ENCODE data around the gene SEC22C. TPM values are rescaled to one million over a fixed set of nuclear protein-coding genes. Genes with fewer than 3 reads are reported as not detected.

The SEC22C gene
- total RNA-seq, 5 donors from 2014 or later (not counting 1 experiment from before 2014, with no cell fraction given), result 50.1 to 71.2 (median 53.6) TPM

- no peak for DNase-seq
- peaks cover 53 to 83% of the 10 kb centered on the region in 2 experiments for H3K4me1 ChIP-seq (ENCODE audit: control insufficient read depth in 1 of 2, extremely low read depth in 1 of 2, insufficient read depth in 2 of 2, low read length in 2 of 2)
- Mint-ChIP-seq H3K27ac (peak overlapping the region; percentile 84 to 93), H3K9me3 (no peaks in the 10 kb centered on the region), H3K4me1 (peaks cover 84 to 89% (median 88%) of the 10 kb centered on the region in 3 donors), H3K27me3 (no peaks in the 10 kb centered on the region), H3K36me3 (peaks cover 28% of the 10 kb centered on the region), H3K4me3 (peak overlapping the region in 1 of 3 donors; percentile 58)
- H3K9me3 ChIP-seq, result no peaks in the 10 kb centered on the region
- H3K27me3 ChIP-seq (replicated peaks in 1 of 2; ENCODE audit: control insufficient read depth in 2 of 2, extremely low read depth in 1 of 2, insufficient read depth in 2 of 2, low read length in 1 of 2), result no peaks in the 10 kb centered on the region
- ChIA-PET CTCF (no interaction called here), POLR2A (no interaction called here)
- H3K36me3 ChIP-seq (ENCODE audit: control insufficient read depth in 2 of 2, extremely low read depth in 1 of 2, insufficient read depth in 1 of 2, low read length in 1 of 2), result peaks cover 0 to 7% of the 10 kb centered on the region in 2 donors
- no peak for ATAC-seq (replicated peaks in 1 of 4)
- no peak overlapping the region for H3K27ac ChIP-seq (ENCODE audit: low read length)
- WGBS (ENCODE audit: insufficient coverage), result 92% methylated on average over 2 of the region's 6 CpGs
- no peak overlapping the region for H3K4me3 ChIP-seq (ENCODE audit: control insufficient read depth in 1 of 2, extremely low read depth in 1 of 2, low read length in 1 of 2)
These were observed 50.3 kb downstream of the SEC22C start for GRCh38 chr3:42531470-42531869.

- Histone ChIP-seq H3K4me3 (ENCODE audit: control insufficient read depth in 1 of 2, extremely low read depth in 1 of 2, low read length in 1 of 2) (no peak overlapping the region), H3K27me3 (replicated peaks in 1 of 2; ENCODE audit: control insufficient read depth in 2 of 2, extremely low read depth in 1 of 2, insufficient read depth in 2 of 2, low read length in 1 of 2) (no peaks in the 10 kb centered on the region), H3K4me1 (ENCODE audit: control insufficient read depth in 1 of 2, extremely low read depth in 1 of 2, insufficient read depth in 2 of 2, low read length in 2 of 2) (peaks cover 59 to 89% of the 10 kb centered on the region in 2 experiments), H3K9me3 (no peaks in the 10 kb centered on the region), H3K27ac (ENCODE audit: low read length) (peak overlapping the region; percentile 72), H3K36me3 (ENCODE audit: control insufficient read depth in 2 of 2, extremely low read depth in 1 of 2, insufficient read depth in 1 of 2, low read length in 1 of 2) (peaks cover 0 to 7% of the 10 kb centered on the region in 2 donors)
- ChIA-PET CTCF (no interaction called here), POLR2A (no interaction called here)
- Mint-ChIP-seq H3K27ac (peak overlapping the region; percentile 93), H3K9me3 (no peaks in the 10 kb centered on the region), H3K27me3 (no peaks in the 10 kb centered on the region), H3K4me3 (peak overlapping the region; percentile 10 to 58 (median 11)), H3K36me3 (peaks cover 28% of the 10 kb centered on the region), H3K4me1 (peaks cover 91 to 95% (median 92%) of the 10 kb centered on the region in 3 donors)
- no peak for ATAC-seq (replicated peaks in 1 of 4)
- no peak for DNase-seq
These were observed 51.7 kb downstream of the SEC22C start for GRCh38 chr3:42530073-42530472.

GRCh38 chr3:42529468-42529867 lies 52.3 kb downstream of the SEC22C start:
- ChIA-PET POLR2A (no interaction called here), CTCF (interaction anchor here (0.6 to 0.7 kb wide), 4 partner anchors 17 to 1338 kb away, joined by 3 to 8 read pairs (median 4); no protein-coding TSS in a partner anchor)
- Histone ChIP-seq H3K4me3 (ENCODE audit: control insufficient read depth in 1 of 2, extremely low read depth in 1 of 2, low read length in 1 of 2) (peak overlapping the region; percentile 12 to 36), H3K27ac (ENCODE audit: low read length) (peak overlapping the region; percentile 72), H3K4me1 (ENCODE audit: control insufficient read depth in 1 of 2, extremely low read depth in 1 of 2, insufficient read depth in 2 of 2, low read length in 2 of 2) (peaks cover 59 to 91% of the 10 kb centered on the region in 2 experiments), H3K9me3 (no peaks in the 10 kb centered on the region), H3K27me3 (replicated peaks in 1 of 2; ENCODE audit: control insufficient read depth in 2 of 2, extremely low read depth in 1 of 2, insufficient read depth in 2 of 2, low read length in 1 of 2) (no peaks in the 10 kb centered on the region), H3K36me3 (ENCODE audit: control insufficient read depth in 2 of 2, extremely low read depth in 1 of 2, insufficient read depth in 1 of 2, low read length in 1 of 2) (peaks cover 0 to 7% of the 10 kb centered on the region in 2 donors)
- no peaks in the 10 kb centered on the region for H3K27me3 Mint-ChIP-seq
- ATAC-seq (replicated peaks in 1 of 4) (peak; percentile 35 to 73 (median 58)), DNase-seq (peak in 19 of 35 experiments; percentile 7 to 44 (median 17))
- peaks cover 85 to 94% (median 94%) of the 10 kb centered on the region in 3 donors for H3K4me1 Mint-ChIP-seq
- peaks cover 31% of the 10 kb centered on the region for H3K36me3 Mint-ChIP-seq
- peak overlapping the region; percentile 93 for H3K27ac Mint-ChIP-seq
- H3K9me3 Mint-ChIP-seq, result no peaks in the 10 kb centered on the region
- H3K4me3 Mint-ChIP-seq, result peak overlapping the region; percentile 10 to 58 (median 34)
- 17% methylated on average over 1 of the region's 2 CpGs for WGBS (ENCODE audit: insufficient coverage)

DNA sequence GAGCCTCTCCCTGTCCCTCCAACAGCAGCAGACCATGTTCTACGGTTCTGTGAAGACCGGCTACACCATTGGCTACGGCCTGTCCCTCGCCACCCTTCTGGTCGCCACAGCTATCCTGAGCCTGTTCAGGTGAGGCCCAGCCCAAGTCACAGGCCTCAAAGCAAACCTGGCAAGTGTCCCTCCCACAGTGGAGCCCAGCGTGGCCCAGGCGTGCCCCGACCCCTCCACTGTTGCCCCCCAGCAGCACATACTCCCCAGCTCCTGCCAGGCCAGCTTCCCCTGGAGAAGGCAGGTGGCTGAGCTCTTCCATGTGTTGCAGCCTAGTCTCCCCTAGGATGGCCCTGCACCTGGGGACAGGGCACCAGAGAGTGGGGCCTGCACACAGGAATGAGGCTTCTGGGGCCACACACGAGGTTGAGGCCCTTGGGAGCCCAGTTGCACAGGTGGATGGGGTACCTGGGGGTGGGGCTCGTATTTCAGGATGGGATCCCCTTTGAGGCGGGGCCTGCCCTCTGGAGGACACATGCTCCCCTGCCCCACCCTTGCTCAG lies 54.3 kb downstream of the SEC22C start:
- ATAC-seq (replicated peaks in 1 of 4), result peak in 1 of 4 experiments; percentile 1
- H3K27ac ChIP-seq (ENCODE audit: low read length), result peak overlapping the region; percentile 59

GRCh38 chr3:42526616-42527367 lies 55.0 kb downstream of the SEC22C start:
- ChIA-PET POLR2A (no interaction called here), CTCF (interaction anchor here (0.6 to 1.2 kb wide), 5 partner anchors 8 to 25 kb away, joined by 3 to 15 read pairs (median 4); partner anchors contain the start of gene VIPR1 (in 2 of the 2))
- no peaks in the 10 kb centered on the region for H3K27me3 Mint-ChIP-seq
- peaks cover 51 to 72% of the 10 kb centered on the region in 2 experiments for H3K4me1 ChIP-seq (ENCODE audit: control insufficient read depth in 1 of 2, extremely low read depth in 1 of 2, insufficient read depth in 2 of 2, low read length in 2 of 2)
- H3K9me3 ChIP-seq, result no peaks in the 10 kb centered on the region
- H3K36me3 Mint-ChIP-seq, result peaks cover 31% of the 10 kb centered on the region
- H3K9me3 Mint-ChIP-seq, result no peaks in the 10 kb centered on the region
- H3K36me3 ChIP-seq (ENCODE audit: control insufficient read depth in 2 of 2, extremely low read depth in 1 of 2, insufficient read depth in 1 of 2, low read length in 1 of 2), result peaks cover 7 to 8% of the 10 kb centered on the region in 2 donors
- H3K4me3 ChIP-seq (ENCODE audit: control insufficient read depth in 1 of 2, extremely low read depth in 1 of 2, low read length in 1 of 2), result no peak overlapping the region
- WGBS (ENCODE audit: insufficient coverage), result 35% methylated on average over 6 of the region's 15 CpGs
- H3K4me3 Mint-ChIP-seq, result peak overlapping the region; percentile 1 to 58 (median 41)
- DNase-seq, result peak in 33 of 35 experiments; percentile 14 to 61 (median 38)
- no peaks in the 10 kb centered on the region for H3K27me3 ChIP-seq (replicated peaks in 1 of 2; ENCODE audit: control insufficient read depth in 2 of 2, extremely low read depth in 1 of 2, insufficient read depth in 2 of 2, low read length in 1 of 2)
- peak overlapping the region; percentile 59 for H3K27ac ChIP-seq (ENCODE audit: low read length)
- ATAC-seq (replicated peaks in 1 of 4), result peak; percentile 77 to 87 (median 80)
- H3K4me1 Mint-ChIP-seq, result peaks cover 63 to 79% (median 68%) of the 10 kb centered on the region in 3 donors
- H3K27ac Mint-ChIP-seq, result peak overlapping the region; percentile 94 to 97

More for the DNA sequence above, 54.3 kb downstream of the SEC22C start:
- H3K4me3 ChIP-seq (ENCODE audit: control insufficient read depth in 1 of 2, extremely low read depth in 1 of 2, low read length in 1 of 2), result no peak overlapping the region
- H3K27me3 ChIP-seq (replicated peaks in 1 of 2; ENCODE audit: control insufficient read depth in 2 of 2, extremely low read depth in 1 of 2, insufficient read depth in 2 of 2, low read length in 1 of 2), result no peaks in the 10 kb centered on the region
- Mint-ChIP-seq H3K27ac (peak overlapping the region; percentile 94 to 97), H3K27me3 (no peaks in the 10 kb centered on the region), H3K4me1 (peaks cover 70 to 85% (median 75%) of the 10 kb centered on the region in 3 donors), H3K36me3 (peaks cover 36% of the 10 kb centered on the region), H3K4me3 (peak overlapping the region; percentile 1 to 58 (median 41)), H3K9me3 (no peaks in the 10 kb centered on the region)
- no peaks in the 10 kb centered on the region for H3K9me3 ChIP-seq
- ChIA-PET CTCF (interaction anchor here (0.8 to 1.0 kb wide), 2 partner anchors 9 to 25 kb away, joined by 3 to 5 read pairs; partner anchors contain the start of gene VIPR1 (in 1 of the 2)), POLR2A (no interaction called here)
- WGBS (ENCODE audit: insufficient coverage), result 75% methylated on average over 8 of the region's 11 CpGs
- H3K36me3 ChIP-seq (ENCODE audit: control insufficient read depth in 2 of 2, extremely low read depth in 1 of 2, insufficient read depth in 1 of 2, low read length in 1 of 2), result peaks cover 7 to 8% of the 10 kb centered on the region in 2 donors
- DNase-seq, result no peak
- H3K4me1 ChIP-seq (ENCODE audit: control insufficient read depth in 1 of 2, extremely low read depth in 1 of 2, insufficient read depth in 2 of 2, low read length in 2 of 2), result peaks cover 53 to 78% of the 10 kb centered on the region in 2 experiments

DNA sequence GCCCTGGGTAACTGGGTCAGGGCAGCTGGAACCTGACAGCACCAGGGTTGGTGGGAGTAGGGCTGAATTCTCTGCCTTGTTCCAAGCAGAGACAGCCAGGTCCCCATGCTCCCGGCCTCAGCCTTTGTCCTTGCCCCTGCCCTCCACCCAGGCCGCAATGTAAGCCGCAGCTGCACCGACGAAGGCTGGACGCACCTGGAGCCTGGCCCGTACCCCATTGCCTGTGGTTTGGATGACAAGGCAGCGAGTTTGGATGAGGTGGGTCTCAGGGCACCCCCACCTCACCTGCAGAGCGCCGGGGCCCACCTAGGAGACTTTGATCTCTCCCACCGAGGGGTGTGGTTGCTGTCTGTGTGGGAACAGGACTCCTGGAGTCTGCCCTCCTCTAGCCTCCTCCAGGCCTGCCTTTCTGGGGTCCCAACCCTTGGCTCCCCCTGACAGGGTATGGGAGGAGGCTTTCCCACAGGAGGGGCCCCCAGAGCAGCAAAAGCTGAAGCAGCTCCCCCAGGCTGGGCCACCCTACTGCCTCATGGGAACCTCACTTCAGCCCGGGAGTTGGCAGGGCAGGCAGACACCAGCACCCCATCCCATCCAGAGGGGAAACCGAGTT lies 55.9 kb downstream of the SEC22C start:
- peak overlapping the region in 1 of 3 donors; percentile 58 for H3K4me3 Mint-ChIP-seq
- H3K4me1 ChIP-seq (ENCODE audit: control insufficient read depth in 1 of 2, extremely low read depth in 1 of 2, insufficient read depth in 2 of 2, low read length in 2 of 2), result peaks cover 46 to 65% of the 10 kb centered on the region in 2 experiments
- peak overlapping the region; percentile 47 for H3K27ac ChIP-seq (ENCODE audit: low read length)
- no peaks in the 10 kb centered on the region for H3K27me3 Mint-ChIP-seq
- peaks cover 31% of the 10 kb centered on the region for H3K36me3 Mint-ChIP-seq
- DNase-seq (no peak), ATAC-seq (replicated peaks in 1 of 4) (no peak)
- ChIA-PET POLR2A (no interaction called here), CTCF (interaction anchor here (0.5 to 1.2 kb wide), 3 partner anchors 23 to 273 kb away, joined by 3 to 15 read pairs (median 4); partner anchors contain the start of gene VIPR1 (in 2 of the 2))
- no peaks in the 10 kb centered on the region for H3K9me3 ChIP-seq
- peaks cover 6 to 7% of the 10 kb centered on the region in 2 donors for H3K36me3 ChIP-seq (ENCODE audit: control insufficient read depth in 2 of 2, extremely low read depth in 1 of 2, insufficient read depth in 1 of 2, low read length in 1 of 2)
- H3K27me3 ChIP-seq (replicated peaks in 1 of 2; ENCODE audit: control insufficient read depth in 2 of 2, extremely low read depth in 1 of 2, insufficient read depth in 2 of 2, low read length in 1 of 2), result no peaks in the 10 kb centered on the region
- peaks cover 58 to 76% (median 64%) of the 10 kb centered on the region in 3 donors for H3K4me1 Mint-ChIP-seq
- no peaks in the 10 kb centered on the region for H3K9me3 Mint-ChIP-seq
- H3K4me3 ChIP-seq (ENCODE audit: control insufficient read depth in 1 of 2, extremely low read depth in 1 of 2, low read length in 1 of 2), result no peak overlapping the region
- peak overlapping the region; percentile 94 to 97 for H3K27ac Mint-ChIP-seq
- 95% methylated on average over 8 of the region's 13 CpGs for WGBS (ENCODE audit: insufficient coverage)

Data from T-cell (primary cell).